H1 (cell line): ENCODE measurements around the gene TSPEAR.

ENCODE experiments used
- CHD1 ChIP-seq: IDR thresholded peaks from 2 replicates; pipeline ENCODE4 v1.6.1; 2012; ENCODE audit warnings: low read depth, low read length, improper control_type of control experiment
- CTCF ChIP-seq, 3 experiments: IDR thresholded peaks; 1 replicate in 2 of 3; 2 replicates in 1 of 3; pipeline versions ENCODE4 v1.5.1 to v1.6.1; 2011; ENCODE audit warnings: low read length in 3 of 3, mild to moderate bottlenecking in 3 of 3, inconsistent platforms in 2 of 3, low read depth in 1 of 3, moderate library complexity in 1 of 3; ENCODE audit not compliant: insufficient read depth in 1 of 3; ENCODE audit errors: control extremely low read depth in 1 of 3
- EP300 ChIP-seq, 2 experiments: IDR thresholded peaks; 1 replicate in 1 of 2; 2 replicates in 1 of 2; pipeline ENCODE4 v1.6.1; 2011 to 2012; ENCODE audit warnings: low read depth in 2 of 2, low read length in 2 of 2, mild to moderate bottlenecking in 2 of 2, borderline replicate concordance in 1 of 2, inconsistent platforms in 1 of 2, moderate library complexity in 1 of 2
- EZH2 ChIP-seq: fragments of 200-600 bp; sonication (generic); IDR thresholded peaks from 2 replicates; pipeline ENCODE4 v1.7.1; 2012; ENCODE audit warnings: low read depth, mild to moderate bottlenecking, moderate library complexity, low read length, inconsistent platforms; ENCODE audit not compliant: severe bottlenecking
- HDAC2 ChIP-seq, 2 experiments: fragments of 300-600 bp in 1 of 2; sonication (generic) in 1 of 2; IDR thresholded peaks; 2 replicates each; pipeline ENCODE4 v1.6.1; 2011 to 2012; ENCODE audit warnings: low read depth in 2 of 2, low read length in 2 of 2, mild to moderate bottlenecking in 2 of 2, moderate library complexity in 2 of 2, borderline replicate concordance in 1 of 2, inconsistent platforms in 1 of 2
- NRF1 ChIP-seq: IDR thresholded peaks from 2 replicates; pipeline ENCODE4 v1.6.1; 2011; ENCODE audit warnings: mild to moderate bottlenecking, low read depth, low read length, improper control_type of control experiment
- POLR2AphosphoS5 ChIP-seq: IDR thresholded peaks from 2 replicates; pipeline ENCODE4 v1.6.1; 2011; ENCODE audit warnings: low read depth, low read length

- TF ChIP-seq EZH2 (no peak), POLR2AphosphoS5 (no peak), CTCF (IDR thresholded peaks at IDR 0.05; ENCODE audit: control extremely low read depth in 1 of 3, insufficient read depth in 1 of 3, low read depth in 1 of 3, low read length in 3 of 3) (no peak), CHD1 (no peak), NRF1 (no peak), HDAC2 (IDR thresholded peaks at IDR 0.05; ENCODE audit: borderline replicate concordance in 1 of 2, low read depth in 2 of 2, low read length in 2 of 2) (no peak), EP300 (IDR thresholded peaks at IDR 0.05; ENCODE audit: borderline replicate concordance in 1 of 2, low read depth in 2 of 2, low read length in 2 of 2) (no peak)
Observed at GRCh38 chr21:44512496-44513388, 198.6 kb downstream of the TSPEAR start.
